IMR-90 (cell line): Measurements from ENCODE around the gene PLXNA4. TPM values are rescaled to one million over a fixed set of nuclear protein-coding genes. Genes with fewer than 3 reads are reported as not detected.
A peak's percentile ranks its signal among the peaks of the same experiment; 100 is the strongest.

Source experiments
- ATAC-seq: fragments of 200-7000 bp; cut with Tn5 transposase; 2 replicates; pipeline ENCODE4 v1.9.1; 2020; ENCODE audit warnings: low read depth, mild to moderate bottlenecking, moderate library complexity
- BruUV-seq: library from RNA; stranded (reverse); fragments of 400-500 nt; replicated peaks from 2 replicates; lab custom pipeline; 2021; lab: Mats Ljungman, UMichigan
- CTCF ChIA-PET: fragments of 300-600 bp; formaldehyde crosslinking; extraction: SDS; loops from one replicate; lab custom pipeline; 2021; ENCODE audit warnings: antibody characterized with exemption; lab: Yijun Ruan, JAX
- POLR2A ChIA-PET: fragments of 300-600 bp; sonication (Branson Sonifier 250); formaldehyde crosslinking; loops from one replicate; lab custom pipeline; 2022; ENCODE audit warnings: antibody characterized with exemption; ENCODE audit not compliant: unreplicated experiment; lab: Charles Lee
- DNase-seq: peaks from one replicate; pipeline ENCODE4 v3.0.0; 2013
- H2AFZ ChIP-seq: replicated peaks from 2 replicates; pipeline ENCODE3; 2013; ENCODE audit warnings: low read length, mild to moderate bottlenecking; ENCODE audit not compliant: poor library complexity
- H2AK5ac ChIP-seq: 2 replicates; pipeline ENCODE4 v1.6.1; 2013; ENCODE audit warnings: low read depth, low read length, inconsistent platforms
- H2AK9ac ChIP-seq: replicated peaks from 2 replicates; pipeline ENCODE3; 2013; ENCODE audit warnings: mild to moderate bottlenecking, low read depth, low read length, moderate library complexity; ENCODE audit not compliant: poor library complexity
- H2BK120ac ChIP-seq: 2 replicates; pipeline ENCODE4 v1.6.1; 2013; ENCODE audit warnings: low read depth, low read length, inconsistent platforms
- H2BK15ac ChIP-seq: 3 replicates; pipeline ENCODE4 v1.6.1; 2013; ENCODE audit warnings: low read depth, low read length, inconsistent platforms
- H2BK20ac ChIP-seq: 2 replicates; pipeline ENCODE4 v1.6.1; 2013; ENCODE audit warnings: low read depth, mild to moderate bottlenecking, inconsistent platforms, low read length, moderate library complexity
- H2BK5ac ChIP-seq: 2 replicates; pipeline ENCODE4 v1.6.1; 2013; ENCODE audit warnings: mild to moderate bottlenecking, low read depth, low read length, inconsistent platforms; ENCODE audit not compliant: poor library complexity, severe bottlenecking
- H3K14ac ChIP-seq: replicated peaks from 2 replicates; pipeline ENCODE4 v1.6.1; 2013; ENCODE audit warnings: low read depth, low read length, inconsistent platforms
- H3K18ac ChIP-seq: 2 replicates; pipeline ENCODE4 v1.6.1; 2013; ENCODE audit warnings: low read depth, low read length, control low read depth
- H3K23ac ChIP-seq: 2 replicates; pipeline ENCODE4 v1.6.1; 2013; ENCODE audit warnings: low read depth, low read length, inconsistent platforms
- H3K27ac ChIP-seq: 2 replicates; pipeline ENCODE4 v1.5.1; 2013; ENCODE audit warnings: mild to moderate bottlenecking, control low read depth, low read length; ENCODE audit not compliant: insufficient read depth
- H3K27me3 ChIP-seq: 2 replicates; pipeline ENCODE4 v1.6.1; 2013; ENCODE audit warnings: low read length; ENCODE audit not compliant: control insufficient read depth, insufficient read depth
- H3K36me3 ChIP-seq: 2 replicates; pipeline ENCODE4 v1.6.1; 2013; ENCODE audit warnings: low read length, mixed read lengths; ENCODE audit not compliant: control insufficient read depth, insufficient read depth
- H3K4ac ChIP-seq: 2 replicates; pipeline ENCODE4 v1.6.1; 2013; ENCODE audit warnings: low read depth, low read length, inconsistent platforms
- H3K4me1 ChIP-seq: 2 replicates; pipeline ENCODE4 v1.6.1; 2013; ENCODE audit warnings: low read length, mixed read lengths; ENCODE audit not compliant: control insufficient read depth, insufficient read depth
- H3K4me2 ChIP-seq: 2 replicates; pipeline ENCODE4 v1.6.1; 2013; ENCODE audit warnings: low read depth, mild to moderate bottlenecking, control low read depth, low read length, moderate library complexity
- H3K4me3 ChIP-seq: 2 replicates; pipeline ENCODE4 v1.5.1; 2013; ENCODE audit warnings: low read depth, mild to moderate bottlenecking, control low read depth, low read length, moderate library complexity; ENCODE audit not compliant: insufficient read depth
- H3K56ac ChIP-seq: 2 replicates; pipeline ENCODE4 v1.6.1; 2013; ENCODE audit warnings: low read length, inconsistent platforms; ENCODE audit not compliant: insufficient read depth; ENCODE audit errors: extremely low read depth
- H3K79me1 ChIP-seq, 2 experiments: 2 replicates each; pipeline ENCODE4 v1.6.1; 2013; ENCODE audit warnings: low read length in 2 of 2, inconsistent platforms in 1 of 2, low read depth in 1 of 2
- H3K9ac ChIP-seq: 2 replicates; pipeline ENCODE4 v1.6.1; 2013; ENCODE audit warnings: low read depth, low read length, control low read depth
- H3K9me1 ChIP-seq: 2 replicates; pipeline ENCODE4 v1.6.1; 2013; ENCODE audit warnings: low read length, inconsistent platforms; ENCODE audit not compliant: insufficient read depth
- H3K9me3 ChIP-seq: 2 replicates; pipeline ENCODE4 v1.6.1; 2013; ENCODE audit warnings: low read length; ENCODE audit not compliant: control insufficient read depth, insufficient read depth
- H4K20me1 ChIP-seq: 2 replicates; pipeline ENCODE4 v1.6.1; 2013; ENCODE audit warnings: low read length, inconsistent platforms; ENCODE audit not compliant: insufficient read depth
- H4K5ac ChIP-seq: 2 replicates; pipeline ENCODE4 v1.6.1; 2013; ENCODE audit warnings: mild to moderate bottlenecking, low read depth, low read length, control low read depth
- H4K8ac ChIP-seq, 2 experiments: 2 replicates each; pipeline ENCODE4 v1.6.1; 2013; ENCODE audit warnings: low read depth in 2 of 2, low read length in 2 of 2, control low read depth in 1 of 2, inconsistent platforms in 1 of 2
- H4K91ac ChIP-seq: 2 replicates; pipeline ENCODE4 v1.6.1; 2013; ENCODE audit warnings: low read depth, low read length, inconsistent platforms; ENCODE audit not compliant: insufficient read depth
- BHLHE40 ChIP-seq: fragments of 150-350 bp; IDR thresholded peaks from 2 replicates; pipeline ENCODE4 v1.6.1; 2016; ENCODE audit warnings: mild to moderate bottlenecking, low read depth, low read length
- CHD1 ChIP-seq: IDR thresholded peaks from 2 replicates; pipeline ENCODE4 v1.6.1; 2012; ENCODE audit warnings: low read depth, low read length, improper control_type of control experiment
- FOS ChIP-seq: fragments of 150-350 bp; IDR thresholded peaks from 2 replicates; pipeline ENCODE4 v1.6.1; 2016; ENCODE audit warnings: low read depth, low read length
- MAFK ChIP-seq: IDR thresholded peaks from 2 replicates; pipeline ENCODE4 v1.6.1; 2012; ENCODE audit warnings: low read depth, low read length, improper control_type of control experiment
- MAZ ChIP-seq: IDR thresholded peaks from 2 replicates; pipeline ENCODE4 v1.6.1; 2012; ENCODE audit warnings: low read depth, mild to moderate bottlenecking, low read length, improper control_type of control experiment, moderate library complexity, borderline replicate concordance
- MXI1 ChIP-seq: IDR thresholded peaks from 2 replicates; pipeline ENCODE4 v1.6.1; 2012; ENCODE audit warnings: low read depth, mild to moderate bottlenecking, low read length, moderate library complexity, borderline replicate concordance
- NFE2L2 ChIP-seq: fragments of 150-350 bp; IDR thresholded peaks from 2 replicates; pipeline ENCODE4 v1.6.1; 2016; ENCODE audit warnings: low read depth, mild to moderate bottlenecking, low read length
- RAD21 ChIP-seq: IDR thresholded peaks from 2 replicates; pipeline ENCODE4 v1.6.1; 2012; ENCODE audit warnings: low read length, improper control_type of control experiment
- RCOR1 ChIP-seq: IDR thresholded peaks from 2 replicates; pipeline ENCODE4 v1.6.1; 2012; ENCODE audit warnings: mild to moderate bottlenecking, low read length, improper control_type of control experiment; ENCODE audit not compliant: insufficient replicate concordance
- RFX5 ChIP-seq: IDR thresholded peaks from 2 replicates; pipeline ENCODE4 v1.8.0; 2012; ENCODE audit warnings: low read depth, mild to moderate bottlenecking, low read length, moderate library complexity
- SMC3 ChIP-seq: fragments of 150-350 bp; IDR thresholded peaks from 2 replicates; pipeline ENCODE4 v1.6.1; 2016; ENCODE audit warnings: low read depth, mild to moderate bottlenecking, antibody characterized with exemption, low read length, moderate library complexity
- WGBS, 2 experiments: methylation state at CpG; one replicate each; pipeline versions ENCODE4 v1.1.5 to v1.1.7; 2013; ENCODE audit warnings: missing lambda C conversion rate in 2 of 2; ENCODE audit not compliant: insufficient read length in 1 of 2; ENCODE audit errors: extremely low coverage in 2 of 2; 5-methylcytosine and 5-hydroxymethylcytosine counted together
- dilution Hi-C: fragments of 300-500 bp; cut with HindIII; formaldehyde crosslinking; loops from one replicate; pipeline ENCODE4 v1.14.3; 2018; ENCODE audit warnings: low sequenced_read_pairs; ENCODE audit not compliant: unreplicated experiment
- in situ Hi-C: fragments of 300-500 bp; cut with MboI; formaldehyde crosslinking; loops from 3 replicates; pipeline ENCODE4 v1.14.3; 2019; ENCODE audit warnings: low sequenced_read_pairs, inconsistent platforms, mixed read lengths
- intact Hi-C: fragments of 100-400 bp; cut with micrococcal nuclease; formaldehyde crosslinking; loops from 2 replicates; pipeline ENCODE4 v1.10.0; 2022
- polyA plus RNA-seq, 3 experiments: library from polyadenylated mRNA; depleted of rRNA; stranded (reverse); fragments of >200 nt; gene quantifications; 2 replicates each; pipeline ENCODE4 v1.2.3, GENCODE V29; 2012; ENCODE audit warnings: low replicate concordance in 1 of 3
- total RNA-seq: library from RNA; depleted of rRNA; stranded (reverse); fragments of >200 nt; gene quantifications from 2 replicates; pipeline ENCODE4 v1.2.3, GENCODE V29; 2012
- TF ChIP-seq, protein P1 (sequence below): fragments of 150-350 bp; IDR thresholded peaks from 2 replicates; pipeline ENCODE4 v1.6.1; 2017; ENCODE audit warnings: mild to moderate bottlenecking, antibody characterized with exemption, low read length, low read depth
- TF ChIP-seq, protein P2 (sequence below): conservative IDR thresholded peaks from 2 replicates; pipeline ENCODE4 v1.5.1; 2012; ENCODE audit warnings: mild to moderate bottlenecking, low read depth, low read length, improper control_type of control experiment
- TF ChIP-seq, protein P3 (sequence below): fragments of 150-350 bp; IDR thresholded peaks from 2 replicates; pipeline ENCODE4 v1.6.1; 2016; ENCODE audit warnings: low read depth, mild to moderate bottlenecking, low read length, moderate library complexity, borderline replicate concordance

The PLXNA4 gene
- total and polyA plus RNA-seq, 2 of the 4 experiments (the other 2 are of a cell fraction), result under 0.01 TPM

DNA sequence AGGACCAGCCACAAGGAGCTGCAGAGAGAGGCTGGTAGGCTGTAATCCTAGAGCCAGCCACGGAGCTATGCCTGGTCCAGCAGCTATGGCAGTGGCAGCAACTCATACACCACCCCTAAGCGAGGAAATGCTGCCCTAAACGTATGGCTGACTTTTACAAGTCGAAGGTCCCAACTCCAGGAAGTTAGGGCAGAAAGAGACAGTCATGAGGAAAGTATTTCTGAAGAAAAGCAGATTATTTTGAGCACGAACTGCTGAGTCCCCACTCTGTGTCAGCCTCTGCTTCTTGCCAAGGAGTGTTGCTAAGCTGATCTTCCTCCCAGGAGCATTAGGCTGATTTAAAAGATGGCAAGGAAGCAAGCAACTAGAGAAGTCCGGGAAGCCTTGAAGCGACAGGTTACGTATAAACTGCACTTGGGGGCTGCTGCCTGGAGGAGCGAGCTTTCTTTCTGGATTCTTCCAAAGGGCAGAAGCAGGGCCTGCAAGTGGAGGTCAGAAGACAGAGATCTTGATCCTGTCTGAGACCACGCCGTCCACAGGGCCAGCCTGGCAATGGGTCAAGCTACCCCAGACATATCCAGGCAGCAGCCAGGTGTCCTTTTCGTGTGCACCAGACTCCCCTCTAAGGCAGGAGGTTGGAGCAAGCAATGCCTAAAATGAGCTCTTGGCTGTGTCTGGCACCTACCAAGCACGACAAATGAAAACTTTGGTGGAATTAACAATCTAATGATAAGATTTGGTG is 39.4 kb downstream of the PLXNA4 start:
- DNase-seq (peak; percentile 5), ATAC-seq (no peak)
- Histone ChIP-seq H4K91ac (no peak overlapping the region), H2BK20ac (no peak overlapping the region), H3K4me1 (no peaks in the 10 kb centered on the region), H3K56ac (no peak overlapping the region), H2BK120ac (no peak overlapping the region), H4K5ac (no peak overlapping the region), H3K9me1 (no peaks in the 10 kb centered on the region), H3K18ac (no peak overlapping the region), H3K9me3 (no peaks in the 10 kb centered on the region), H3K4me2 (no peak overlapping the region), H4K20me1 (no peaks in the 10 kb centered on the region), H3K14ac (no peak overlapping the region), H2BK5ac (no peak overlapping the region), H4K8ac (no peak overlapping the region), H3K79me1 (no peaks in the 10 kb centered on the region), H3K27ac (no peak overlapping the region), H3K36me3 (no peaks in the 10 kb centered on the region), H3K23ac (no peak overlapping the region), H2AK5ac (no peak overlapping the region), H2BK15ac (no peak overlapping the region), H3K27me3 (no peaks in the 10 kb centered on the region), H2AK9ac (no peak overlapping the region), H2AFZ (no peak overlapping the region), H3K4me3 (no peak overlapping the region), H3K4ac (no peak overlapping the region), H3K9ac (no peak overlapping the region)
- BruUV-seq, result no TSS peak
- 79% methylated on average over 5 of the region's 13 CpGs; no CpG with 5 or more reads in 1 of the 2 experiments for WGBS, 2 experiments
- no peak for TF ChIP-seq BHLHE40
- TF ChIP-seq FOS, result no peak
- TF ChIP-seq MAZ, result no peak
- TF ChIP-seq, protein P1, sequence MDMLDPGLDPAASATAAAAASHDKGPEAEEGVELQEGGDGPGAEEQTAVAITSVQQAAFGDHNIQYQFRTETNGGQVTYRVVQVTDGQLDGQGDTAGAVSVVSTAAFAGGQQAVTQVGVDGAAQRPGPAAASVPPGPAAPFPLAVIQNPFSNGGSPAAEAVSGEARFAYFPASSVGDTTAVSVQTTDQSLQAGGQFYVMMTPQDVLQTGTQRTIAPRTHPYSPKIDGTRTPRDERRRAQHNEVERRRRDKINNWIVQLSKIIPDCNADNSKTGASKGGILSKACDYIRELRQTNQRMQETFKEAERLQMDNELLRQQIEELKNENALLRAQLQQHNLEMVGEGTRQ, result no peak
- TF ChIP-seq SMC3, result no peak
- no peak for TF ChIP-seq RFX5
- TF ChIP-seq RAD21, result no peak
- TF ChIP-seq NFE2L2, result no peak
- no peak for TF ChIP-seq CHD1
- TF ChIP-seq, protein P2, sequence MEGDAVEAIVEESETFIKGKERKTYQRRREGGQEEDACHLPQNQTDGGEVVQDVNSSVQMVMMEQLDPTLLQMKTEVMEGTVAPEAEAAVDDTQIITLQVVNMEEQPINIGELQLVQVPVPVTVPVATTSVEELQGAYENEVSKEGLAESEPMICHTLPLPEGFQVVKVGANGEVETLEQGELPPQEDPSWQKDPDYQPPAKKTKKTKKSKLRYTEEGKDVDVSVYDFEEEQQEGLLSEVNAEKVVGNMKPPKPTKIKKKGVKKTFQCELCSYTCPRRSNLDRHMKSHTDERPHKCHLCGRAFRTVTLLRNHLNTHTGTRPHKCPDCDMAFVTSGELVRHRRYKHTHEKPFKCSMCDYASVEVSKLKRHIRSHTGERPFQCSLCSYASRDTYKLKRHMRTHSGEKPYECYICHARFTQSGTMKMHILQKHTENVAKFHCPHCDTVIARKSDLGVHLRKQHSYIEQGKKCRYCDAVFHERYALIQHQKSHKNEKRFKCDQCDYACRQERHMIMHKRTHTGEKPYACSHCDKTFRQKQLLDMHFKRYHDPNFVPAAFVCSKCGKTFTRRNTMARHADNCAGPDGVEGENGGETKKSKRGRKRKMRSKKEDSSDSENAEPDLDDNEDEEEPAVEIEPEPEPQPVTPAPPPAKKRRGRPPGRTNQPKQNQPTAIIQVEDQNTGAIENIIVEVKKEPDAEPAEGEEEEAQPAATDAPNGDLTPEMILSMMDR, result no peak
- TF ChIP-seq, protein P3, sequence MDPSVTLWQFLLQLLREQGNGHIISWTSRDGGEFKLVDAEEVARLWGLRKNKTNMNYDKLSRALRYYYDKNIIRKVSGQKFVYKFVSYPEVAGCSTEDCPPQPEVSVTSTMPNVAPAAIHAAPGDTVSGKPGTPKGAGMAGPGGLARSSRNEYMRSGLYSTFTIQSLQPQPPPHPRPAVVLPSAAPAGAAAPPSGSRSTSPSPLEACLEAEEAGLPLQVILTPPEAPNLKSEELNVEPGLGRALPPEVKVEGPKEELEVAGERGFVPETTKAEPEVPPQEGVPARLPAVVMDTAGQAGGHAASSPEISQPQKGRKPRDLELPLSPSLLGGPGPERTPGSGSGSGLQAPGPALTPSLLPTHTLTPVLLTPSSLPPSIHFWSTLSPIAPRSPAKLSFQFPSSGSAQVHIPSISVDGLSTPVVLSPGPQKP, result no peak
- TF ChIP-seq MAFK, result no peak
- TF ChIP-seq RCOR1, result no peak
- TF ChIP-seq MXI1, result no peak
- in situ Hi-C loops (no loop called here), intact Hi-C loops (no loop called here), dilution Hi-C loops (no loop called here)
- POLR2A ChIA-PET, result no interaction called here
- CTCF ChIA-PET, result interaction anchor here (0.7 kb wide), 1 partner anchor 229 kb away, joined by 3 read pairs; no protein-coding TSS in a partner anchor
